Measurements from ENCODE around the gene PDE7B. TPM values are rescaled to one million over a fixed set of nuclear protein-coding genes. Genes with fewer than 3 reads are reported as not detected.
"Not testable (repeated sequence)": the region's sequence is repeated elsewhere in the genome, so short reads cannot be mapped to it uniquely, and the experiment has no call there.

PDE7B gene
- total RNA-seq, 1 experiment from 2014 or later, result not detected

GRCh38 chr6:135860361-135860760 lies 8.9 kb downstream of the PDE7B start:
- Histone ChIP-seq H3K27me3 (replicated peaks; ENCODE audit: insufficient read depth, low read depth, low read length, poor library complexity) (peaks cover 83% of the 10 kb centered on the region), H3K36me3 (ENCODE audit: insufficient read depth, low read length, poor library complexity, severe bottlenecking) (no peaks in the 10 kb centered on the region), H3K4me3 (ENCODE audit: low read depth, low read length, poor library complexity, severe bottlenecking) (no peak overlapping the region), H3K27ac (ENCODE audit: low read depth, low read length, poor library complexity, severe bottlenecking) (no peak overlapping the region), H3K9me3 (ENCODE audit: low read depth, low read length, poor library complexity, severe bottlenecking) (no peaks in the 10 kb centered on the region), H3K4me1 (ENCODE audit: insufficient read depth, low read length, poor library complexity, severe bottlenecking) (no peaks in the 10 kb centered on the region)
- BruUV-seq (replicated peaks), result no TSS peak
- intact Hi-C loops (cut with micrococcal nuclease; ENCODE audit: unreplicated experiment), result no loop called here
- DNase-seq (ENCODE audit: low spot score), result no peak
- ChIA-PET POLR2A (ENCODE audit: low non-redundant PET) (no interaction called here), CTCF (no interaction called here)
- TF ChIP-seq EZH2 (IDR thresholded peaks at IDR 0.05; ENCODE audit: borderline replicate concordance, low read depth, low read length, poor library complexity, severe bottlenecking), result no peak
- TF ChIP-seq, protein P1, sequence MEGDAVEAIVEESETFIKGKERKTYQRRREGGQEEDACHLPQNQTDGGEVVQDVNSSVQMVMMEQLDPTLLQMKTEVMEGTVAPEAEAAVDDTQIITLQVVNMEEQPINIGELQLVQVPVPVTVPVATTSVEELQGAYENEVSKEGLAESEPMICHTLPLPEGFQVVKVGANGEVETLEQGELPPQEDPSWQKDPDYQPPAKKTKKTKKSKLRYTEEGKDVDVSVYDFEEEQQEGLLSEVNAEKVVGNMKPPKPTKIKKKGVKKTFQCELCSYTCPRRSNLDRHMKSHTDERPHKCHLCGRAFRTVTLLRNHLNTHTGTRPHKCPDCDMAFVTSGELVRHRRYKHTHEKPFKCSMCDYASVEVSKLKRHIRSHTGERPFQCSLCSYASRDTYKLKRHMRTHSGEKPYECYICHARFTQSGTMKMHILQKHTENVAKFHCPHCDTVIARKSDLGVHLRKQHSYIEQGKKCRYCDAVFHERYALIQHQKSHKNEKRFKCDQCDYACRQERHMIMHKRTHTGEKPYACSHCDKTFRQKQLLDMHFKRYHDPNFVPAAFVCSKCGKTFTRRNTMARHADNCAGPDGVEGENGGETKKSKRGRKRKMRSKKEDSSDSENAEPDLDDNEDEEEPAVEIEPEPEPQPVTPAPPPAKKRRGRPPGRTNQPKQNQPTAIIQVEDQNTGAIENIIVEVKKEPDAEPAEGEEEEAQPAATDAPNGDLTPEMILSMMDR (conservative IDR thresholded peaks at IDR 0.05; ENCODE audit: low read depth, low read length), result no peak

GRCh38 chr6:135861189-135861588 lies 9.7 kb downstream of the PDE7B start:
- Histone ChIP-seq H3K4me1 (ENCODE audit: insufficient read depth, low read length, poor library complexity, severe bottlenecking) (no peaks in the 10 kb centered on the region), H3K36me3 (ENCODE audit: insufficient read depth, low read length, poor library complexity, severe bottlenecking) (no peaks in the 10 kb centered on the region), H3K27me3 (replicated peaks; ENCODE audit: insufficient read depth, low read depth, low read length, poor library complexity) (peaks cover 76% of the 10 kb centered on the region), H3K9me3 (ENCODE audit: low read depth, low read length, poor library complexity, severe bottlenecking) (no peaks in the 10 kb centered on the region), H3K27ac (ENCODE audit: low read depth, low read length, poor library complexity, severe bottlenecking) (no peak overlapping the region), H3K4me3 (ENCODE audit: low read depth, low read length, poor library complexity, severe bottlenecking) (no peak overlapping the region)
- TF ChIP-seq, protein P1 (conservative IDR thresholded peaks at IDR 0.05; ENCODE audit: low read depth, low read length), result no peak
- no peak for TF ChIP-seq EZH2 (IDR thresholded peaks at IDR 0.05; ENCODE audit: borderline replicate concordance, low read depth, low read length, poor library complexity, severe bottlenecking)
- ChIA-PET POLR2A (ENCODE audit: low non-redundant PET) (no interaction called here), CTCF (no interaction called here)
- intact Hi-C loops (cut with micrococcal nuclease; ENCODE audit: unreplicated experiment), result no loop called here
- no peak for DNase-seq (ENCODE audit: low spot score)
- no TSS peak for BruUV-seq (replicated peaks)

DNA sequence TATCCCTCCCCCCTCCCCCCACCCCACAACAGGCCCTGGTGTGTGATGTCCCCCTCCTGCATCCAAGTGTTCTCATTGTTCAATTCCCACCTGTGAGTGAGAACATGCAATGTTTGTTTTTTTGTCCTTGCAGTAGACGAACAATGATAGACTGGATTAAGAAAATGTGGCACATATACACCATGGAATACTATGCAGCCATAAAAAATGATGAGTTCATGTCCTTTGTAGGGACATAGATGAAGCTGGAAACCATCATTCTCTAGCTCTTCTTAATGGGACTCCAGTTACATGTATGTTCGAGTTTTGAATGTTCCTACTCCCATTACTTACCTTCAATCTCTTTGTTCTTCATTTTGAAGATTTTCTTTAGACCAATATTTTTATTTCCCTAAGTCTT lies 13.4 kb downstream of the PDE7B start:
- DNase-seq (ENCODE audit: low spot score); intact Hi-C loops (cut with micrococcal nuclease; ENCODE audit: unreplicated experiment); POLR2A ChIA-PET (ENCODE audit: low non-redundant PET); H3K4me3 ChIP-seq (ENCODE audit: low read depth, low read length, poor library complexity, severe bottlenecking); H3K27ac ChIP-seq (ENCODE audit: low read depth, low read length, poor library complexity, severe bottlenecking); H3K36me3 ChIP-seq (ENCODE audit: insufficient read depth, low read length, poor library complexity, severe bottlenecking); H3K4me1 ChIP-seq (ENCODE audit: insufficient read depth, low read length, poor library complexity, severe bottlenecking); H3K9me3 ChIP-seq (ENCODE audit: low read depth, low read length, poor library complexity, severe bottlenecking); BruUV-seq (replicated peaks); CTCF ChIA-PET: not testable (repeated sequence)
- H3K27me3 ChIP-seq (replicated peaks; ENCODE audit: insufficient read depth, low read depth, low read length, poor library complexity), result peaks cover 58% of the 10 kb centered on the region

GRCh38 chr6:135866445-135867123 lies 15.1 kb downstream of the PDE7B start:
- Histone ChIP-seq H3K27ac (ENCODE audit: low read depth, low read length, poor library complexity, severe bottlenecking) (no peak overlapping the region), H3K4me1 (ENCODE audit: insufficient read depth, low read length, poor library complexity, severe bottlenecking) (no peaks in the 10 kb centered on the region), H3K9me3 (ENCODE audit: low read depth, low read length, poor library complexity, severe bottlenecking) (no peaks in the 10 kb centered on the region), H3K4me3 (ENCODE audit: low read depth, low read length, poor library complexity, severe bottlenecking) (no peak overlapping the region), H3K36me3 (ENCODE audit: insufficient read depth, low read length, poor library complexity, severe bottlenecking) (no peaks in the 10 kb centered on the region), H3K27me3 (replicated peaks; ENCODE audit: insufficient read depth, low read depth, low read length, poor library complexity) (peaks cover 45% of the 10 kb centered on the region)
- intact Hi-C loops (cut with micrococcal nuclease; ENCODE audit: unreplicated experiment), result no loop called here
- POLR2A ChIA-PET (ENCODE audit: low non-redundant PET), result no interaction called here
- no TSS peak for BruUV-seq (replicated peaks)
- DNase-seq (ENCODE audit: low spot score), result no peak
- no peak for TF ChIP-seq EZH2 (IDR thresholded peaks at IDR 0.05; ENCODE audit: borderline replicate concordance, low read depth, low read length, poor library complexity, severe bottlenecking)
- TF ChIP-seq, protein P1 (conservative IDR thresholded peaks at IDR 0.05; ENCODE audit: low read depth, low read length), result no peak
- CTCF ChIA-PET, result no interaction called here

Data from A673 (cell line).